Measurements from ENCODE around the gene ZNG1A.

GRCh38 chr9:227860-228259 is 49.0 kb upstream of the ZNG1A start:
- TF ChIP-seq, protein P1, sequence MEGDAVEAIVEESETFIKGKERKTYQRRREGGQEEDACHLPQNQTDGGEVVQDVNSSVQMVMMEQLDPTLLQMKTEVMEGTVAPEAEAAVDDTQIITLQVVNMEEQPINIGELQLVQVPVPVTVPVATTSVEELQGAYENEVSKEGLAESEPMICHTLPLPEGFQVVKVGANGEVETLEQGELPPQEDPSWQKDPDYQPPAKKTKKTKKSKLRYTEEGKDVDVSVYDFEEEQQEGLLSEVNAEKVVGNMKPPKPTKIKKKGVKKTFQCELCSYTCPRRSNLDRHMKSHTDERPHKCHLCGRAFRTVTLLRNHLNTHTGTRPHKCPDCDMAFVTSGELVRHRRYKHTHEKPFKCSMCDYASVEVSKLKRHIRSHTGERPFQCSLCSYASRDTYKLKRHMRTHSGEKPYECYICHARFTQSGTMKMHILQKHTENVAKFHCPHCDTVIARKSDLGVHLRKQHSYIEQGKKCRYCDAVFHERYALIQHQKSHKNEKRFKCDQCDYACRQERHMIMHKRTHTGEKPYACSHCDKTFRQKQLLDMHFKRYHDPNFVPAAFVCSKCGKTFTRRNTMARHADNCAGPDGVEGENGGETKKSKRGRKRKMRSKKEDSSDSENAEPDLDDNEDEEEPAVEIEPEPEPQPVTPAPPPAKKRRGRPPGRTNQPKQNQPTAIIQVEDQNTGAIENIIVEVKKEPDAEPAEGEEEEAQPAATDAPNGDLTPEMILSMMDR (conservative IDR thresholded peaks at IDR 0.05) = no peak
- no peak for TF ChIP-seq EZH2 (IDR thresholded peaks at IDR 0.05; ENCODE audit: low read depth)

All from PC-9 (cell line).